HG03520 (cell line): ENCODE results near the gene FABP1.

Experiments
- ATAC-seq: cut with Tn5 transposase; IDR thresholded peaks from one replicate; pipeline ENCODE4 v1.9.1; 2021; ENCODE audit warnings: mild to moderate bottlenecking, moderate library complexity; ENCODE audit not compliant: unreplicated experiment

The FABP1 gene

DNA sequence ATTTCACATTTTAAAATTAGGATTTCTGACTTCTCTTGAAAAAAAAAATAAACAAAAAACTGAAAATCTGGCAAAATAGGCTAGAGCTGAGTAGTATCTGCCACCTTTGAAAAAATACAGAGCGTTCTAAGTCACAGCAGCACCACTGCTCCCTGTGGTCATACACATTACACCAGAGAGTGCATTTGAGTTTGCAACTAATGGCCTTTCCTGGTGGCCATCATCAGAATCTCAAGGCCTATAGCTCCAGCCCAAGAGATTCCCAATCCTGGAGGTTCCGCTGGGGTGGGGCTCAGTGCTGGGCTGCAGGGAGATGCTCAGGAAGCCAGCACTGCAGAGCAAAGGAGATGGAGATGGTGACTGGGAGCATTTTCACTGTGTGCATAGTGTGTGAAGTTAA lies 42.8 kb downstream of the FABP1 start:
- no peak for ATAC-seq

DNA sequence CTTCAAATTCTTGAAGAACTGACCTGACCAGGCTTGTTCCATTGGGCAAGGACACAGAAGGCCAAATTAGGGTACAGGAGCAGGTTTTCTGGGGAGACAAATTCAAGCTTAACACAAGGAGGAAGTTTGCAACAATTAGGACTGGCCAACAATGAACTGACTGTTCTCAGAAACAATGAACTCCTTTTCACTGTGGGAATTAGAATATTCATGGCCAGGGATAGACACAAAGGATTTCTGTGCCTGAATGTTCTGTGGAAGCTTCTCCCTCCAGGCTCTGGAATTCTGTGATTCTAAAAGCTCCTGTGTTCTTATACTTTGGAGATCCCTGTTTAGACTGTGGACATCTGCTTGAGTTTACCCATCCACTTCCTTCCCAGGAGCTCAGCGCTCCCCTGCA lies 45.1 kb downstream of the FABP1 start:
- ATAC-seq: no peak

DNA sequence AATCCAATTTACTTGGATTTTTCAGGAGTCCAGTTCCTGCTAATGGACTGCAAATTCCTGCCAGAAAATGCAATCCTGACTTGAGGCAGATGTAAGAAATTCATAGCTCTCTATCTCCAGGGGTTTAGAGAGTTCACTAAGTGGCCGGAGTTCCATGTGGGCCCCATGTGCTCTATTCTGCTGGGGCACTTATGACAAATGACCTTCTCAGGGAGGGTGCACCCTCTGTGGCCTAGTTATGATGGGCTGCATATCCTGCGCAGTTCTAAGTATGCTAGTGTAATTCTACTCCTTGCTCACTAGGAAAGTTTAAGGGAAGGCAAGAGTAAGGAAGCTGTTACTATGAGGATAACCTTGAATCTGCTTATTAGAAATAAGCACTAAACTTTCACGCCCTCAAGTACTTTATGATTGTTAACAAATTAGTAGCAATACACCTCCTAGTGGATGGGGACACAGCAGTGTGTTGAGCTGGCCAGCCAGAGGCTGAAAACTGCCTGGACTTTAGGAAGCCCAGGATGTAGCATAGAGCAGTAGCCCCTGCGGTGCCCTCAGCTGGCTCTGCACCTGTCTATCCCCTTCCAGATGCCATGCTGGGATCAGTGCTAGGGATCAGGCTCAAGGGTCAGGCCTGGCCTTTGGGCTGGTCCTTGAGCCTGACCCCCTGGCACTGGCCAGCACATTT lies 45.8 kb downstream of the FABP1 start:
- ATAC-seq: no peak

DNA sequence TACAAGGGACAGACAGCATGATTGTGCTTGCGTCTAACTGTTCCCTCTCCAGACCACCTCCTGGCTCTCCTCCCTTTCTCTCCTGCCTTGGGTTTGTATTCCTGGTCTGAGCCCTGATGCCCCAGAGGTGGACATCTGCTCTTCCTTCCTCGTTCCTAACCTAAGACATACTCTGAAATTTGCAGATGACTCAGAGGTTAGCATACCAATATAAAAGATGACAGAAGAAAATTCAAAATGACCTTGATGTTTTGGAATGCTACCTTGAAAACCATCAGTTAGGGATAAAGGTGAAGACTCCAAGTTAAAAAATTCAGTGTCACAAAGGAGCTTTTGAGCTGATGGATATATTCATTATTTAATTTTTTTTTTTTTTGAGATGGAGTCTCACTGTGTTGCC lies 47.3 kb downstream of the FABP1 start:
- ATAC-seq: no peak

DNA sequence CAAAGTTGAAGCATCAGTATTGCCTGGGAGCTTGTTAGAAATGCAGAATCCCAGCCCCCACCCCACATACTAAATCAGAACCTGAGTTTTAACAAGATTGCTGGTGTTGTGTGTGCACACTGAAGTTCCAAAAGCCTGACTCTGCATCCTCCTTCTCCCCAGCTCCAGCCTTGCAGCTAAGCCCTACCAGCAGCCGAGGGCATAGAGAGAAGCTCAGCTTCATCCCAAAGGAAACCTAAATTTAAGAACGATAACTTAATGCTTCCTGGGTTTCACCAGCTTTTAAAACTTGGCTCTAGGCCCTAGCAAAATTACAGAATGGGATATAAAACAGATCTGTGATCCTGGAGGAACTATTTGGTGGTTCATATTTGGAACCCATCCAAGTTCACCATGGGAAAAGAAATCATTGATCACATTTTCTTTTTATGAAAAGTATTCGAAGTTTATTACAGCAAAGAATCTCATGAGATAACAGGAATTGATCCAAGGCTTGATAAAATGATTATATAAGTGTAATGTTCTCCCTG lies 49.2 kb downstream of the FABP1 start:
- ATAC-seq: no peak

DNA sequence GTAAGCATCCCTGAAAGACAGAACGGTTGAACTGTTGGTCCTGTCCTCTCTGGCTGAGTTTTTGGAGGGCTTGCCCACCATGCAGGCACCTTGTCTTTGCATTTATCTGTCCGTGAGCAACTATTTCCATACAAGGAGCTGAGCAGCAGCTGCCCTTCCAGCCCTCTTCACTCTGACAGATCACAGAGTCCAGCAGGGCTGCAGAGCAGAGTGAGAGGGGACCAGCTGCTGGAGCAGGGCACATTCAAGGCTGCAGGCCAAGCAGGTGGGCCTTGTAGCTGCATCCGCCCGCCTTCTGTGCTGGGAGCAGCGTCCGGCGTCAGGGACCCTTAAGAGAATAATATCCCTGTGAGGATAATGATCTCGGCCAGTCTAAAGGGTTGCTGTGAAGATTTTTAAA lies 50.8 kb downstream of the FABP1 start:
- no peak for ATAC-seq

DNA sequence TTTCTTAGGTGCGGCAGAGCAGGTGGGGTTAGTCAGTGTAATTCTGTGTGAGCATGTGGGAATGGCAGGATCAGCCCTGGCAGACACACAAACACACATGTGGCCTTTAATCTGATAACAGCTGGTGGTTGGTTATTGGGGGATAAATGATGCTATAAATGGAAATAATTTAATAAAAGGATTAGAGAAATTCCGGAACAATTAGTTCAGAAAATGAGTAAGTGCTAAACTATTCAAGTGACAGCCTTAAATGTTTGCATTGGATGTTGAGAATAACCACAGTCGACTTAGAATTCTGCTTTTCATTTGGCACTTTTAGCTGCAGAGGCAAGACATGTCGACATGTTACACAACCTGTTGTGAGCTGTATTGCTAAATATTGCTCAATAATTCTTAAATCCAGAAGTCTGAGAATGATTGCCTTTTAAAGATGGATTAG lies 53.0 kb downstream of the FABP1 start:
- ATAC-seq: no peak

DNA sequence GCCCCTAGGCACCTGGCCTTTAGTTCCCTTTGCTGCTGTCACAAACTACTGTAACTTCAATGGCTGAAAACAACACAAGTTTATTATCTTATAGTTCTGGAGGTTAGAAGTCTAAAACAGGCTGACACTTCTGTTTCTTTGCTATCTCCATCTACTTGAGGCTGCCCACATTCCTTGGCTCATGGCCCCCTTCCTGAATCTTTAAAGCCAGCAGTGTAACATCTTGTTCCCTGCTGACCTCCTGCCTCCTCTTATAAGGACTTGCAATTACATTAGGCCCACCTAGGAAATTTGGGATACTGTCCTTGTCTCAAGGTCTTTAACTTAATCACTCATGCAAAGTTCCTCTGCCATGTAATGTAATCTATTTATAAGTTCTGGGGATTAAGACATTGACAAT lies 53.7 kb downstream of the FABP1 start:
- no peak for ATAC-seq
